GM18520 (cell line): Measurements from ENCODE around the gene PLEKHO1.
"Not testable (repeated sequence)": the region's sequence is repeated elsewhere in the genome, so short reads cannot be mapped to it uniquely, and the experiment has no call there.

ENCODE experiments used
- ATAC-seq: cut with Tn5 transposase; IDR thresholded peaks from one replicate; pipeline ENCODE4 v1.9.1; 2021; ENCODE audit not compliant: unreplicated experiment

The PLEKHO1 gene, protein sequence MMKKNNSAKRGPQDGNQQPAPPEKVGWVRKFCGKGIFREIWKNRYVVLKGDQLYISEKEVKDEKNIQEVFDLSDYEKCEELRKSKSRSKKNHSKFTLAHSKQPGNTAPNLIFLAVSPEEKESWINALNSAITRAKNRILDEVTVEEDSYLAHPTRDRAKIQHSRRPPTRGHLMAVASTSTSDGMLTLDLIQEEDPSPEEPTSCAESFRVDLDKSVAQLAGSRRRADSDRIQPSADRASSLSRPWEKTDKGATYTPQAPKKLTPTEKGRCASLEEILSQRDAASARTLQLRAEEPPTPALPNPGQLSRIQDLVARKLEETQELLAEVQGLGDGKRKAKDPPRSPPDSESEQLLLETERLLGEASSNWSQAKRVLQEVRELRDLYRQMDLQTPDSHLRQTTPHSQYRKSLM

DNA sequence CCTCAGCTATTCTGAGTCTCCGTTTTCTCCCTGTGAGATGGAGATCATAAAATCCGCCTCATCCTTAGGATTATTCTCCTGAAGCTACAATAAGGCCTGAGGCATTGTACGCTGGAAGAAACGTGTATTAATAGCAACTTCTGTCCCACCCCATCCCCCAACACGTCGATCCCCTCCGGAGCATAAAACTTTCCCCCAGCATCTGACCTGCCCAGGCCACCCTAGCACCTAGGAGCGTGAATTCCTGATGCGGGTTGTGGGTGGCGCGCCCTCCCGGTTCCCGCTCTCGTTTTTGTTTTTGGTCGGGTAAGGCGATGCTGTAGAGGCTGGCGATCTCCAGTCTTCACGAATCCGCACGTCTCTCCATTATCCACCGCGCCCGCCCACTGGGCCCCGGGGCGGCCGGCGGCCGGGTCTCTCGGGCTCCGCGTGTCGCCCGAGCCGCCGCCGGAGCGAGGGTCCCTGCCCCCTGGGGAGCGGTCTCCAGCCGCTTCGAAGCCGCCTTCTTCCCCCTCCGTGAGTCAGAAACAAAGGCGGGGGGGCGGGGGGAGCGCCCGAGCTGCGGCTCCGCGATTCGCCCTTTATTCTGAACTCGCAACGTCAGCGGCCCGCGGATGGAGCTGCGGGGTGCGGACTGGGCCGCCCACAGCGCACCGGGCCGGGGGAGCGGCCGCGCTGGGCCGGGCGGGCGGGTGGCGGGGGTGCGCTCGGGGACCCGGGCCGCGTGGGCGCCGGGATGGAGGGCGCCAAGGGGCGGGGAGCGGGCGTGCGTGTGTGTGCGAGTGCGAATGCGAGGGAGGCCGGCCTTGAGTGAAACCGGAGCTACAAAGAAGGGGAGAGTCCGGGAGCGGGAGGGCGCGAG lies at the start of gene PLEKHO1:
Gene PLEKHO1, plus strand, starts transcription at position 646 of the 862 bp plus-strand sequence. CDS start 342 bp downstream, outside the sequence.
- no peak for ATAC-seq

DNA sequence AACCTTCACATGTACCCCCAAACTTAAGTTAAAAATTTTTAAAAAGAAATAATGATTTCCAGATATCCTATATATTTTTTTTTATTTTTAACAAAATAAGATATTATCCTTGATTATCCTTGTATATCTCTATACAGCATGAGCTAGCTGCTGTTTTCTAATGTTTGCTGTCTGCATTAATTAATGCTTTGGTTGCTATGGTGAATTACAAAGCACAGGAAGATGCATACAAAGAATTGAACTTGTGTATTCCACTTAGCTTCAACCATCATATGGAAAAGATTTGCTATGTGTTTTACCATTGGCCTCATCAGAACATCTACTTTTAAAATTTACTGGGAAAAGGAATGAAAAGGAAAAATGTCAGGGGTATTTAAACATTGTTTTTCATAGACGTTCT lies 46.7 kb upstream of the PLEKHO1 start:
- no peak for ATAC-seq

DNA sequence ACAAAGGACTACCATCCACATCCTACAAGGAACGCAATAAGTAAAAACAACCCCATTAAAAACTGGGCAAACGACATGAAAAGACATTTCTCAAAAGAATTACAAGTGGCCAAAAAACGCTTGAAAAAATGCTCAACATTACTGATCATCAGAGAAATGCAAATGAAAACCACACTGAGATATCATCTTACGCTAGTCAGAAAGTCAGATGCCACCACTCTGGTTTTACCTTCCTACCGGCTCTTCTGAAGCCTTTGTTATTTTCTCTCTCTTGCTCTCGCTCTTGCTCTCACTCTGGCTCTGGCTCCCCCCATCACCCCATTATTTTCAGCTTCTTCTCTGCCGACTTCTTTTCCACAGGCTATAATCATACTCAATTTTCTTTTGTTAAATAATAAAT lies 43.4 kb upstream of the PLEKHO1 start:
- no peak for ATAC-seq

DNA sequence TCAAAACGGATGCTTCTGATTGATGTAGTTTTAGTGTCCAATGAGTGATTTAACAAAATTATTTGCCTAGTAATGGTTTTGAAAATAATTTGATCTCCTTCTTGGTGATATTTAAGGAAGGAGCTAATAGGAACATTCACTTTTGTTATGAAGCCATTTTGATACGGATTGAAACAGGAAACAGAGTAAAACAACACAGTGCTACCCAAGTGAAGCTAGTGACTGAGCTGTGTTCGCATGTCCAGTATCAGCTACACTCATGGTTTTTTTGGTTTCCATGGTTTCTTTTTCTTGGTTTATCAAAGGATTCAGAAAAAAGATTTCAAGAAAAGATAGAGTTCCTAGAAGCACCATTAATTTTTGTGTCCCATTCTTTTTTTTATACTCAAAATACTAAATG lies 40.1 kb upstream of the PLEKHO1 start:
- ATAC-seq: no peak

DNA sequence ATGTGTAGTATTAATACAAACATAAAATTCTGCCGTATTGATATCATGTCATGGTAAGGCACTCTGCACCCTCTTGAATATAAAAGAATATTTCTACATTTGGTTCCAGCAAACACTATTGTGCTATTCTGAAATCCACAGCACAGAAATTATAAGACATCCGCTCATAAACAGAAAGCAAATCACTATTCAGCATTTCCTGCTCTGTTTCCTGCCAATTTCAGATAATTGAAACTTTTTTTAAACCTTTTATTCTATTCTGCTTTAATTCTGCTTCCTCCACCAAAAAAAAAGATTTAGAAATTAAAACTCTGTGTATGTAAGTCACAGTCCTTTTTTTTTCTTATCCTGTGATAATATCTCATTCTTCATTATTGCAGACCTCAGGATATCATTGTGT lies 39.6 kb upstream of the PLEKHO1 start:
- no peak for ATAC-seq

DNA sequence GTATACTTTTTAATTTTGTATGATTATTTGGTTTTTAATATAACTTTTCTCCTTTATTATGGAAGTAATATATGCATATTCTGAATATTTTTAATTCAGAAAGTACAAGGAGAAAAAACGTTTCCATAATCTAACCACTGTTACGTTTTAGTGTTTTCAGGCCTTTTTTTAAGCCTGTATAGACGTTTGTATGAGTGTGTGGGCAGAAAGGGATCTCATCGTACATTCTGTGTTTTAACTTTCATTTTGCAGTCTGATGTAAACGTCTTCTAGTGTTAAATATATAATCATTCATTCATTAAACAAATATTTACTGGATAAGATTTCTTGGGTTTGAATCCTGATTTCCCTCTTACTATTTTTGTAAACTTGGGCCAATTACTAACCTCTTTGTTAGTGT lies 38.0 kb upstream of the PLEKHO1 start:
- no peak for ATAC-seq

DNA sequence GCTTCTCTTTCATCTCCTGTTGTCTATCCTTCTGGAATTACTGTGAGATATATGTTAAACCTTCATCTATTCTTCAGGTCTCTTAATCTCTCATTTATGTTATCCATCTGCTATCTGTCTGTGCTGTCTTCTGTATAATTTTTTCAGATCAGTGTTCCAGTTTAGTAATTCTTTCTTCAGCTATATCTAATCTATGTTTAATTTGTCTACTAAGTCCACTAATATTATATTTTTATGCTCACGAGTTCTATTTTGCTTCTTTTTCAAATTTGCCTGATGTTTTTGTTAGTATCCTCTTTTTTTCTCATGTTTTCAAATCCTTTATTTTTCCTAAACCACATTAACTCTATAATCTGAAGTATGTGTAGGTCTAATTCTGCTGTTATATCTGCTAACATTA lies 34.6 kb upstream of the PLEKHO1 start:
- ATAC-seq: no peak

DNA sequence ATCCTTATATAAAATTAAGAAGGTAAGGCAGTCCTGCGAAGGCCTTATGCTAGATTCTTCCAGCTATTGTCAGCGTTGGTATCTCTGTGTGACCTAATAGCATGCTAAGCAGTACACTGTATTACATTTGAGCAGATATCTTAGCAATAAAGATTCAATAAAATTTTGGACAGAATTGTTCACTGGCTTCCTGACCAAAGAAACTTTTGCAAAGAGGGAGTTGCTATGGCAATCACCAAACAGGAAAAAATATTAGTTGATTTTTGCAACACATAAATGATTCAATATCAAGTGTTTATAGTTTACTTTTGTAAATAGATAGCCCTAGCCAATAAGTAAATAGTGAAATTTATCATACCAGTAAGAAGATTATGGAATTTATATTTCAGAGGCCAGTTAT lies 31.0 kb upstream of the PLEKHO1 start:
- ATAC-seq: no peak

DNA sequence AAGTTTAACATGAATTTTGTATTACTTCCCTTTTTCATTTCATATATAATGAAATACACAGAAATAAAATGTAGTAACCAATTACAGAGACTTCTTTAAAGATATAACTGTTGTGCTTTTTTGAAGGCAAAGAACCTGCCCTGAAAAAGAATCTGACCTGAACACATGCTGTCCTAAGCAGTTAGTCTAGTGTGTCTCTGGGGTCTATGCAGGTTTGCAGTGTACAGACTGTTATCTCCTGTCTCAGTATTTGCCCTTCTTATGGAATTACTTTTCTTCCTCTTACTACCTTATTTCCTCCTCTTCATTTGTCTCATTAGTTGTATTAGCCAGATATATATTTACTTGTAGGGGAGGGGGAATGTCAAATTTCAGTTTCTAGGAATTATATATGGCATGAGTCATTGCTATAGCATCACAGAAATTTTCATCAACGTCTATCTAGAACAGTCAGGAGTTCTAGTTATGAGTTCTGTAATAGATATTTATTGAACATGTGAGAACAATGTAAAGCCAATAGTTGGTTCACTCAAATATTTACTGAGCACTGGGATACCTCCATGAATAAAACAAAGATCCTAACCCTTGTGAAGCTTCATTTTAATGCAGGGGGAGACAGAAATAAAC lies 28.4 kb upstream of the PLEKHO1 start:
- ATAC-seq: no peak

DNA sequence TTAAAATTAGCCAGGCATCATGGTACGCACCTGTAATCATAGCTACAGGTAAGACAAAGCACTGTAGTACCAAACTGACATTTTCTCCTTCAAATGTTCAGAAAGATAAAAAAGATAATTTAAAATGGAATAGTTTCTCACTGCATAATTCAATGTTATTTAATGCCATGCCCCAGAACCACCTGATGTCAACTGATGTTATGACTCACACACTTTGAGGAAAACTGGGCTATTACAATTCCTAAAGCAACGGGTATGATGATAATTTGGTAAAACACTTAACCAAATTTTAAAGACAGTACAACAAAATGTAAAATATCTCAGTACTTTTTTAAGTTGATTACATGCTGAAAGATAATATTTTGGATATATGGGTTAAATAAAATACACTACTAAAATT lies 22.9 kb upstream of the PLEKHO1 start:
- no peak for ATAC-seq

DNA sequence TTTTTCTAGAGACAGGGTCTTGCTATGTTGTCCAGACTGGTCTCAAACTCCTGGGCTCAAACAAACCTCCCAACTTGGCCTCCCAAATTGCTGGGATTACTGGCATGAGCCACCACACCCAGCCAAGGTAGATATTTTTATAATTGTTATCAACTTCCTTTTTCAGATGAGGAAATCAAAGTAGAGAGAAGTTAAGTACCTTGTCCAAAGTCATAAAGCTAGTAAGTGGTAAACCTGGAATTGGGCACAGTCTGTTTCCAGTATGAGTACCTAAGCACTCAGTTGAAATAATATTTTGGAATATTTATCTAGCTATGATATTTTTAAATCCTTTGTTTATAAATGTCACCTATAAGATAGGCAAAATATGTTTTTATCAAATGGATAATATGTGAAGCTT lies 22.3 kb upstream of the PLEKHO1 start:
- no peak for ATAC-seq

DNA sequence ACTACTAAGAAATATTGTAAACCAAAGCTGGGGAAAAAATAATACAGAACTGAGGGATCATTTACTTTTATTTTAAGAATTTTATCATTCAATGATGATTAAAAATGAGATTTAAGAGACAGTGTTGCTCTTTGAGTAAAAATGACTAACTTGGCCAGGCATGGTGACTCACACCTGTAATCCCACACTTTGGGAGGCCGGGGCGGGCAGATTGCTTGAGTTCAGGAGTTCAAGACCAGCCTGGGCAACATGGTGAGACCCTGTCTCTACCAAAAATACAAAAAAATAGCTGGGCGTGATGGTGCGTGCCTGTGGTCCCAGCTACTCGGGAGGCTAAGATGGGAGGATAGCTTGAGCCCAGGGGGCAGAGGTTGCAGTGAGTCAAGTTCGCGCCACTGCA lies 21.8 kb upstream of the PLEKHO1 start:
- no peak for ATAC-seq

DNA sequence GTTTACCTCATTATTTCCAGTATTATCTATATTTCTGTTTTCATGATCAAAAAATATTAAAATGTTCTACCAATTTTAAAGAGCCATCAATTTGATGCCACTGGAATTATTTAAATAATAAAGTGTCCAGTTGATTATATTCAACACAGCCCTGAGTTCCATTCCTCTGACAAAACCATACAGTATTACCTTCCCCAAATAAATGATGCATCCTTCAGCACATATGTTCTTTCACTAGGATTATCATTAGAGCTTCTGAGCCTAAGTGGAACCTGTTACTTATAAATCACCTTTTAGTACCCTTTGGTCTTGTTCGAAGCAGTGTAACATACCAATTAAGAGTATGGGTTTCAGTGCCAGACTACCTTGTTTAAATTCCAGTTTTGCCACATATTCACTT lies 17.3 kb upstream of the PLEKHO1 start:
- no peak for ATAC-seq

DNA sequence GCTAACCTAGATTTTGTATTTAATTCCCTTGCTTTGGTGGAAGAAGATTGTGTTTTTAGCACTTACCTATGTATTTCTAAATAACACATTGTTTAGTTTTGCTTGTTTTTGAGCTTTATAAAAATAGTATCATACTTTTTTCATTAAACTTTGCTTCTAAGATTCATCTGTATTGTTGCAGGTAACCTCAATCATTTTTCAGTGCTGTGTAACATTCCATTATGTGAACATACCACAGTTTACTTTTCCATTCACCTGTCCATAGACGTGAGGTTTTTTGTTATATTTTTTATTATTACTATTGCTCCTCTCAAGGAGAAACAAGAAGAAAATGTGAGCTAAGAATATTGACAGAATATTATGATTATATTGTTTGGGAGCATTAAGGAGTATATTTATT lies 15.2 kb upstream of the PLEKHO1 start:
- no peak for ATAC-seq

DNA sequence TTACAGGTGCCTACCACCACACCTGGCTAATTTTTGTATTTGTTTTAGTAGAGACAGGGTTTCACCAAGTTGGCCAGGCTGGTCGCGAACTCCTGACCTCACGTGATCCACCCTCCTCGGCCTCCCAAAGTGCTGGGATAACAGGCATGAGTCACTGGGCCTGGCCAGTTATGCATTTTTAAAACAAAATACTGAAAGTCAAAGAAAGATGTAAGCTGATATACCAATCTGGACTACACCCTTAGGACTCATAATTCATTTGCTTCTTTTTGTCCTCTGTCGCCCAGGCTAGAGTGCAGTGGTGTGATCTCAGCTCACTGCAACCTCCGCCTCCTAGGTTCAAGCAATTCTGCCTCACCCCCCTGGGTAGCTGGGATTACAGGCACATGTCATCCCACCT lies 14.3 kb upstream of the PLEKHO1 start:
- not testable (repeated sequence) for ATAC-seq

DNA sequence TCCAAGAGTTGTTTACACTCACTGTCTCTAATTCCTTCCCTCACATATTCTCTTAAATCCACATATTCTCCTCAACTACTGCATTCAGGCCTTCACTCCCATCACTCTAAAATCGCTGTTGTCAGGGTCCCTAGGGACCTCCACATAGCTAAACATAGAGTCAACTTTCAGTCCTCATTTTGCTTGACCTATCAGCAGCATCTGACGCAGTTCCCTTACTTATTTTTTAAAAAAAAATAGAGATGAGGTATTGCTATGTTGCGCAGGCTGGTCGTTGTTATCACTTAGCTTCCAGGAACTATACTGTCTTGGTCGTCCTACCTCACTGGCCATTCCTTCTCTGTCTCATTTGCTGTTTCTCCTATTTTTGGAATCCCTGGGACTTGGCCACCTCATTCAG lies 11.7 kb upstream of the PLEKHO1 start:
- ATAC-seq: no peak

DNA sequence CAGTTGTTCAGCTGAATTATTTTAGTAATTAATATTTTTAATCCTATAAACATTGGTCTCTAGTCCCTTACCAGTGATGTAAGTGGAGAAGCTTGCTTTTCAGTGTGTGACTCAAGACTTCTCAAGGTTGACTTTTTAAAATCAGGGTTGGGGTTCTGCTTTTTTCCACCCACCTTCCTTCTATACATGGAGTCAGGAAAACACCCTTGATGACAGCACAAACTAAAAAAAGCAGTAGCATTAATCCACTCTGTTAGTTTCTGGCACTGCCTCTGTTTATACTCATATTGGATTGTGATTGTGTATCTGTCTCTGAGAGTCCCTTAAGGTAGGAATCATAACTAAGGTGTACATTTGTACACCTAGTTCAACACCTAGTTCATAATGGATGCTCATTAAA lies 8.3 kb upstream of the PLEKHO1 start:
- no peak for ATAC-seq

DNA sequence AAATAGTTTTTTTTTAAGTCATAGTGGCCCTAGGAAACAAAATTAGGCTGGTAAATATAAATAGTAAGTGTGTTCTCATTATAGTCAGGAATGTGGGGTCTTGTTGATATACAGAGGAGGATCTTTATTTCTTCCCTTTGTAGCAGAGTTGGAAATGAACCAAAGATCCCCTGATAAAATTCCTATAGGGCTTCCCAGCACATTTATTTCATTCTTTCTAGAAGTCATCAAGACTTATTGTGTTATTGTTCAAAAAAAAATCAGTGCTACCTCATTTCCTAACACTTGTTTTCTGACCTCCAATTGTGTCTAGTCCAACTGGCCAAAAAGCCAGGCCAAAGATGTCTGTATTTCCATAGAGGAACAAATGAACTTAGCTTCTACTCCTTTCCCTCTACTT lies 7.6 kb upstream of the PLEKHO1 start:
- no peak for ATAC-seq

DNA sequence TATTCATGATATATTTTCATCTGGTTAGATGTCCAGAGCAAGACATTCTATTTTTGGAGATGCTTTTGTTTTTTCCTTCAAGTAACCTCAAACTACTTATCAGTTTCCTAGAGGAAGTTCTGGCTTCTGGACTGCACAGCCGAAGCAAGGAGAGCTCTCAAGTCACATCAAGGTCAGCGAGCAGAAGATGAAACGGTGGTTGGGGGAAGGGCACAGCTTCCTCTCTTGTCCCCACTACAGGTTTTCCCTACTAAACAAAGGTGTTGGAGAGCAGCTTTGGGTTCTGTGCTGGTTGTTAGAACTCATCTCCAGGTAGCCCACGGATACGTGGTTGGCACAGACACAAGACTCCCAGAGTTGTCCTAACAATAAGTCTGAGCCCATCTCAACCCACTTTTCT lies 5.1 kb upstream of the PLEKHO1 start:
- no peak for ATAC-seq

DNA sequence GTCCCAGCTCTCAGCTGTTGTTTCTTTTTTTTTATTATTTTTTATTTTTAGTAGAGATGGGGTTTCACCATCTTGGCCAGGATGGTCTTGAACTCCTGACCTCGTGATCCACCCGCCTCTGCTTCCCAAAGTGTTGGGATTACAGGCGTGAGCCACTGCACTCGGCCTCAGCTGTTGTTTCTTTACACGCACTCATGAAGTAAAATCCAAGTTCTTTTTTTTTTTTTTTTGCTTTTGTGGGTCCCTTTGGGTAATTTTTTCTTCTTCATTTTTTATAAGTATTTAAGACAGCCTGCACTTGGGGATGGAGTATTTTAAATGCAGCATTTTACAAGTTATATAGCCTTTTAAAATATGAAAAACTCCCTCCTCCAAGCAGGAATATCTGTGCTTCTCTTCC lies 3.7 kb upstream of the PLEKHO1 start:
- ATAC-seq: not testable (repeated sequence)

DNA sequence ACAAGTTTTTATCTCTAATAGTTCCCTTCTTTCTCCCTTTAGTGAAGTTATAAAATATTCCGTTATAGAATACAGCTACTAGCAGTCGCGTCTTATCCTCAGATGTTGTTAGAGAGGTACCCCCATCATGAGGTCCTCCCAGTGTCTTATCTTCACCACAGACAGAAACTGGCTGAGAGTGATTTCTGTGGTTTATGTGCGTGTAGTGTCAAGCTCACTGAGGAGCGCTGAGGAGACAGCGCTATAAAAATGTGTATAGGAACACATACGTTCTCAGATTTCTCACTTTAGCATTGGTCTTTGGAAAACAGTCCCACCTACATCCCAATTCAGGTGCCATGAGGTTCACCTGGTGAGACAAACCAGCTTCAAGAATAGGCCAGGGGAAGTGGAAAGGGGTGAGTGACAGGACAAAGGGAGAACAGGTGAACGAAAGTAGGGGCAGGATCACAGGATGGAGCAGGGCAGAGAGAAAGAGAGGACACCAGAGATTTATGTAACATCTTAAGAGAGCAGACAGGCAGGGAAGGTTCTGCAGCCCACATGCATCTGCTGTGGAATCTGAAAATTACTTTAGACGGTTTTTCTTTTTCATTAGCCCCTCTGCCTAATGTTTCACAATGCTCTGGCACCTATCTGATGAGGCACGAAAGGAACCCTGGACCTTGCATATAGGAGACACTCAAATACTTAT lies 2.7 kb upstream of the PLEKHO1 start:
- ATAC-seq: no peak
